Neutrophil (primary cell): ENCODE results near the gene LRBA.
"Not testable (repeated sequence)": the region's sequence is repeated elsewhere in the genome, so short reads cannot be mapped to it uniquely, and the experiment has no call there.

Experiments used
- H3K27ac ChIP-seq: fragments of 200-600 bp; sonication (generic); 2 replicates; pipeline ENCODE4 v1.5.1; 2016; ENCODE audit warnings: mild to moderate bottlenecking, moderate library complexity
- H3K27me3 ChIP-seq: fragments of 200-600 bp; sonication (generic); 2 replicates; pipeline ENCODE4 v1.6.0; 2016; ENCODE audit warnings: mild to moderate bottlenecking
- H3K36me3 ChIP-seq: fragments of 200-600 bp; sonication (generic); 2 replicates; pipeline ENCODE4 v1.5.1; 2017
- H3K4me1 ChIP-seq, 2 experiments: fragments of 200-600 bp in 1 of 2; sonication (generic) in 1 of 2; 1 replicate in 1 of 2; 2 replicates in 1 of 2; pipeline versions ENCODE4 v1.5.1 to v1.6.1; 2013 to 2016; ENCODE audit warnings: low read depth in 1 of 2, low read length in 1 of 2, mild to moderate bottlenecking in 1 of 2, moderate library complexity in 1 of 2; ENCODE audit not compliant: control insufficient read depth in 1 of 2, insufficient read depth in 1 of 2
- H3K4me3 ChIP-seq, 2 experiments: fragments of 200-600 bp in 1 of 2; sonication (generic) in 1 of 2; 1 replicate in 1 of 2; 2 replicates in 1 of 2; pipeline ENCODE4 v1.5.1; 2013 to 2016; ENCODE audit warnings: low read depth in 1 of 2, low read length in 1 of 2, mild to moderate bottlenecking in 1 of 2, moderate library complexity in 1 of 2
- H3K9me3 ChIP-seq: fragments of 200-600 bp; sonication (generic); 2 replicates; pipeline ENCODE4 v1.5.1; 2016
- CTCF ChIP-seq: fragments of 200-600 bp; sonication (generic); IDR thresholded peaks from 2 replicates; pipeline ENCODE4 v1.5.1; 2016; ENCODE audit warnings: antibody characterized with exemption

LRBA gene

GRCh38 chr4:150572704-150573504 lies 442.2 kb downstream of the LRBA start:
- Histone ChIP-seq H3K9me3 (no peaks in the 10 kb centered on the region), H3K36me3 (no peaks in the 10 kb centered on the region), H3K27me3 (no peaks in the 10 kb centered on the region), H3K4me3 (no peak overlapping the region), H3K4me1 (no peaks in the 10 kb centered on the region), H3K27ac (no peak overlapping the region)
- TF ChIP-seq CTCF = no peak

- Histone ChIP-seq H3K4me1 (no peaks in the 10 kb centered on the region), H3K27me3 (no peaks in the 10 kb centered on the region), H3K36me3 (no peaks in the 10 kb centered on the region), H3K27ac (no peak overlapping the region), H3K4me3 (no peak overlapping the region), H3K9me3 (no peaks in the 10 kb centered on the region)
- no peak for TF ChIP-seq CTCF
These were observed 444.2 kb downstream of the LRBA start for GRCh38 chr4:150570862-150571261.

- Histone ChIP-seq H3K36me3 (no peaks in the 10 kb centered on the region), H3K27ac (no peak overlapping the region), H3K4me1 (no peaks in the 10 kb centered on the region)
These were observed 445.0 kb downstream of the LRBA start for GRCh38 chr4:150569998-150570535.

GRCh38 chr4:150569384-150569987 lies 445.6 kb downstream of the LRBA start:
- no peak overlapping the region for H3K27ac ChIP-seq
- TF ChIP-seq CTCF = no peak

More at GRCh38 chr4:150569998-150570535, 445.0 kb downstream of the LRBA start:
- no peak for TF ChIP-seq CTCF
- Histone ChIP-seq H3K27me3 (no peaks in the 10 kb centered on the region), H3K9me3 (no peaks in the 10 kb centered on the region), H3K4me3 (no peak overlapping the region)

GRCh38 chr4:150567070-150567469 lies 448.0 kb downstream of the LRBA start:
- Histone ChIP-seq H3K4me1 (no peaks in the 10 kb centered on the region), H3K27me3 (no peaks in the 10 kb centered on the region), H3K27ac (no peak overlapping the region), H3K36me3 (no peaks in the 10 kb centered on the region), H3K4me3 (no peak overlapping the region), H3K9me3 (no peaks in the 10 kb centered on the region)
- TF ChIP-seq CTCF = no peak

More at GRCh38 chr4:150569384-150569987, 445.6 kb downstream of the LRBA start:
- H3K4me1 ChIP-seq = no peaks in the 10 kb centered on the region
- no peaks in the 10 kb centered on the region for H3K36me3 ChIP-seq
- no peaks in the 10 kb centered on the region for H3K27me3 ChIP-seq
- H3K9me3 ChIP-seq = no peaks in the 10 kb centered on the region
- no peak overlapping the region for H3K4me3 ChIP-seq

- not testable (repeated sequence) for H3K27ac ChIP-seq, H3K4me3 ChIP-seq, H3K27me3 ChIP-seq
These were observed 450.1 kb downstream of the LRBA start for GRCh38 chr4:150564967-150565366.

More at GRCh38 chr4:150564967-150565366, 450.1 kb downstream of the LRBA start:
- H3K4me1 ChIP-seq, H3K9me3 ChIP-seq, H3K36me3 ChIP-seq: not testable (repeated sequence)
